HEK293 (cell line): ENCODE results near the gene SPTLC3.

Source experiments
- CTCF ChIA-PET: fragments of 350-600 bp; formaldehyde crosslinking; extraction: SDS; loops from one replicate; lab custom pipeline; 2021; ENCODE audit warnings: antibody characterized with exemption; lab: Yijun Ruan, JAX
- POLR2A ChIA-PET: fragments of 300-600 bp; formaldehyde crosslinking; extraction: SDS; loops from one replicate; lab custom pipeline; 2020; ENCODE audit warnings: antibody characterized with exemption, inconsistent platforms; lab: Yijun Ruan, JAX
- H3K27ac ChIP-seq: fragments of 200-500 bp; sonication (Bioruptor generic); 2 replicates; pipeline ENCODE4 v1.5.1; 2014; ENCODE audit warnings: low read depth, low read length, control low read depth, inconsistent platforms; ENCODE audit errors: extremely low read depth
- H3K36me3 ChIP-seq, 2 experiments: fragments of 200-500 bp in 1 of 2; sonication (Bioruptor generic) in 1 of 2; 1 replicate in 1 of 2; 2 replicates in 1 of 2; pipeline ENCODE4 v1.5.1; 2014 to 2017; ENCODE audit warnings: inconsistent platforms in 2 of 2, low read length in 2 of 2; ENCODE audit not compliant: control insufficient read depth in 2 of 2, insufficient read depth in 1 of 2
- H3K4me1 ChIP-seq: fragments of 200-500 bp; sonication (Bioruptor generic); 2 replicates; pipeline ENCODE4 v1.5.1; 2014; ENCODE audit warnings: mild to moderate bottlenecking, low read length, inconsistent platforms; ENCODE audit not compliant: control insufficient read depth, insufficient read depth
- H3K4me3 ChIP-seq: 2 replicates; pipeline ENCODE4 v1.5.1; 2011; ENCODE audit warnings: low read depth, mild to moderate bottlenecking, control low read depth, low read length, moderate library complexity
- H3K9me3 ChIP-seq: fragments of 200-500 bp; sonication (Bioruptor generic); 2 replicates; pipeline ENCODE4 v1.5.1; 2014; ENCODE audit warnings: low read depth, low read length, inconsistent platforms; ENCODE audit not compliant: control insufficient read depth, insufficient read depth
- BCL11A ChIP-seq: fragments of 450-650 bp; formaldehyde crosslinking; IDR thresholded peaks from 2 replicates; pipeline ENCODE4 v1.5.1; 2016; ENCODE audit warnings: low read depth, missing biosample characterization, missing genetic modification characterization
- GLI4 ChIP-seq: fragments of 450-650 bp; formaldehyde crosslinking; IDR thresholded peaks from 2 replicates; pipeline ENCODE4 v1.5.1; 2016; ENCODE audit warnings: missing biosample characterization, missing genetic modification characterization
- MZF1 ChIP-seq: fragments of 450-650 bp; formaldehyde crosslinking; IDR thresholded peaks from 2 replicates; pipeline ENCODE4 v1.5.1; 2017; ENCODE audit warnings: missing biosample characterization, missing genetic modification characterization, borderline replicate concordance
- ZBTB48 ChIP-seq: fragments of 450-650 bp; formaldehyde crosslinking; IDR thresholded peaks from 2 replicates; pipeline ENCODE4 v1.5.1; 2016; ENCODE audit warnings: missing biosample characterization, missing genetic modification characterization
- ZFP37 ChIP-seq: fragments of 450-650 bp; formaldehyde crosslinking; IDR thresholded peaks from 2 replicates; pipeline ENCODE4 v1.5.1; 2016; ENCODE audit warnings: missing biosample characterization, missing genetic modification characterization
- ZNF10 ChIP-seq: fragments of 450-650 bp; formaldehyde crosslinking; IDR thresholded peaks from 2 replicates; pipeline ENCODE4 v1.5.1; 2017; ENCODE audit warnings: missing biosample characterization, missing genetic modification characterization
- ZNF211 ChIP-seq: fragments of 450-650 bp; formaldehyde crosslinking; IDR thresholded peaks from 2 replicates; pipeline ENCODE4 v1.5.1; 2016; ENCODE audit warnings: low read depth, missing biosample characterization, missing genetic modification characterization
- ZNF24 ChIP-seq: fragments of 450-650 bp; formaldehyde crosslinking; IDR thresholded peaks from 2 replicates; pipeline ENCODE4 v1.5.1; 2016; ENCODE audit warnings: missing biosample characterization, missing genetic modification characterization
- ZNF266 ChIP-seq: fragments of 450-650 bp; formaldehyde crosslinking; IDR thresholded peaks from 2 replicates; pipeline ENCODE4 v1.5.1; 2016; ENCODE audit warnings: missing biosample characterization, missing genetic modification characterization, low read depth
- ZNF391 ChIP-seq: fragments of 450-650 bp; formaldehyde crosslinking; IDR thresholded peaks from 2 replicates; pipeline ENCODE4 v1.5.1; 2016; ENCODE audit warnings: low read depth, missing biosample characterization, missing genetic modification characterization, borderline replicate concordance
- ZNF529 ChIP-seq: fragments of 450-650 bp; formaldehyde crosslinking; IDR thresholded peaks from 2 replicates; pipeline ENCODE4 v1.5.1; 2017; ENCODE audit warnings: missing genetic modification characterization, missing biosample characterization; ENCODE audit not compliant: insufficient replicate concordance
- ZNF621 ChIP-seq: fragments of 450-650 bp; formaldehyde crosslinking; IDR thresholded peaks from 2 replicates; pipeline ENCODE4 v1.5.1; 2017; ENCODE audit warnings: missing biosample characterization, missing genetic modification characterization
- ZNF658 ChIP-seq: fragments of 450-650 bp; formaldehyde crosslinking; IDR thresholded peaks from 2 replicates; pipeline ENCODE4; 2016; ENCODE audit warnings: missing biosample characterization, missing genetic modification characterization
- ZNF777 ChIP-seq: fragments of 450-650 bp; formaldehyde crosslinking; IDR thresholded peaks from 2 replicates; pipeline ENCODE4 v1.5.1; 2017; ENCODE audit warnings: missing biosample characterization, missing genetic modification characterization, borderline replicate concordance
- TF ChIP-seq, protein P1 (sequence below): fragments of 450-650 bp; formaldehyde crosslinking; IDR thresholded peaks from 2 replicates; pipeline ENCODE4 v1.5.1; 2016; ENCODE audit warnings: missing biosample characterization, missing genetic modification characterization
- TF ChIP-seq, protein P2 (sequence below): fragments of 450-650 bp; formaldehyde crosslinking; IDR thresholded peaks from 2 replicates; pipeline ENCODE4 v1.5.1; 2016; ENCODE audit warnings: missing biosample characterization, missing genetic modification characterization
- TF ChIP-seq, protein P3 (sequence below): fragments of 450-650 bp; formaldehyde crosslinking; IDR thresholded peaks from 2 replicates; pipeline ENCODE4 v1.5.1; 2016; ENCODE audit warnings: missing biosample characterization, missing genetic modification characterization

SPTLC3 gene

DNA sequence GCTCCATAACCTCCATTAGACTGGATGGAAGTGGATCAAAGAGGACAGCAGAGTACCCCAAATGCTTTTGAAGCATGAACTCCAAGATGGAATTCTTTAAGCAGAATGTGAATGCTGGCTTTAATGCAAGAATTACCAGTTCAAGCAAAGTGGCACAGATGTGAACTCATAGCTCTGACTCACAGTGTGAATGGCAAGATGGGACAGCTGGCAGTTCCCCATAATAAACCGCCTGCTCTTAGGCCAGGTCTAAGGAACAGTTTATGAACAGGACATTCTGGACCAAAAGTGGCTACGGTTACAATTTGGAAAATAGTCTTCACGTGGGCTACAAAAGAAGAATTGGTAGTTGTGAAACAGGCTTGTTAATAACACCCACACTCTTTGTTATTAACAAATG lies 76.5 kb downstream of the SPTLC3 start (continued):
- TF ChIP-seq, protein P1, sequence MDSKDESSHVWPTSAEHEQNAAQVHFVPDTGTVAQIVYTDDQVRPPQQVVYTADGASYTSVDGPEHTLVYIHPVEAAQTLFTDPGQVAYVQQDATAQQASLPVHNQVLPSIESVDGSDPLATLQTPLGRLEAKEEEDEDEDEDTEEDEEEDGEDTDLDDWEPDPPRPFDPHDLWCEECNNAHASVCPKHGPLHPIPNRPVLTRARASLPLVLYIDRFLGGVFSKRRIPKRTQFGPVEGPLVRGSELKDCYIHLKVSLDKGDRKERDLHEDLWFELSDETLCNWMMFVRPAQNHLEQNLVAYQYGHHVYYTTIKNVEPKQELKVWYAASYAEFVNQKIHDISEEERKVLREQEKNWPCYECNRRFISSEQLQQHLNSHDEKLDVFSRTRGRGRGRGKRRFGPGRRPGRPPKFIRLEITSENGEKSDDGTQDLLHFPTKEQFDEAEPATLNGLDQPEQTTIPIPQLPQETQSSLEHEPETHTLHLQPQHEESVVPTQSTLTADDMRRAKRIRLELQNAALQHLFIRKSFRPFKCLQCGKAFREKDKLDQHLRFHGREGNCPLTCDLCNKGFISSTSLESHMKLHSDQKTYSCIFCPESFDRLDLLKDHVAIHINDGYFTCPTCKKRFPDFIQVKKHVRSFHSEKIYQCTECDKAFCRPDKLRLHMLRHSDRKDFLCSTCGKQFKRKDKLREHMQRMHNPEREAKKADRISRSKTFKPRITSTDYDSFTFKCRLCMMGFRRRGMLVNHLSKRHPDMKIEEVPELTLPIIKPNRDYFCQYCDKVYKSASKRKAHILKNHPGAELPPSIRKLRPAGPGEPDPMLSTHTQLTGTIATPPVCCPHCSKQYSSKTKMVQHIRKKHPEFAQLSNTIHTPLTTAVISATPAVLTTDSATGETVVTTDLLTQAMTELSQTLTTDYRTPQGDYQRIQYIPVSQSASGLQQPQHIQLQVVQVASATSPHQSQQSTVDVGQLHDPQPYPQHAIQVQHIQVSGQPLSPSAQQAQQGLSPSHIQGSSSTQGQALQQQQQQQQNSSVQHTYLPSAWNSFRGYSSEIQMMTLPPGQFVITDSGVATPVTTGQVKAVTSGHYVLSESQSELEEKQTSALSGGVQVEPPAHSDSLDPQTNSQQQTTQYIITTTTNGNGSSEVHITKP (tag by site-specific recombination): no peak
- TF ChIP-seq ZBTB48: no peak

DNA sequence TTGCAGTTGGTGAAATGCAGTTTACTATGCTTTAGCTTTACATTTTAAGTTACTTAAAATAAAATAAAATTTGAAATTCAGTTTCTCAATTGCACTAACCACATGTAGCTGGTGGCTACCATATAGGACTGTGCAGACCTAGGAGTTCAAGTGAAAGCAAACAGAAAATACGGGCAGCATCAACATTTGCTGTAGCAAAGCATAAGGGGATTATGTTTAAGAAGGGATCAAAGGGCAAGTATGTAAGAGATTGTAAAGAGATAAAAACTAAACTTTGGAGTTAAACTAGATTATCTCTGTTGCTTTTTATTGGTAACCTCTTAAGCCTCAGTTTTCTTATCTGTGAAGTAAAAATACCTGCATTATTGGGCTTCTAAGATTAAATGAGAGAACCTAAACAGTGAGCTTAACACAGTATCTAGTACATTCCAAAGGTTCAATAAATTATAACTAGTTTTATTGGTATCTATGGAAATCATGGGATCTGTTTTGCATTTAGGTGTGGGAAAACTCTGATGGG lies 81.2 kb downstream of the SPTLC3 start:
- no peaks in the 10 kb centered on the region for H3K36me3 ChIP-seq
- no peak for TF ChIP-seq BCL11A
- no peak for TF ChIP-seq ZFP37 (tag by site-specific recombination)
- no peak for TF ChIP-seq ZNF10 (tag by site-specific recombination)
- no peak for TF ChIP-seq ZNF529 (tag by site-specific recombination)
- TF ChIP-seq ZNF621 (tag by site-specific recombination): no peak
- no peaks in the 10 kb centered on the region for H3K4me1 ChIP-seq
- no peaks in the 10 kb centered on the region for H3K9me3 ChIP-seq
- H3K4me3 ChIP-seq: no peak overlapping the region
- H3K27ac ChIP-seq: no peak overlapping the region
- POLR2A ChIA-PET: no interaction called here
- CTCF ChIA-PET: no interaction called here

DNA sequence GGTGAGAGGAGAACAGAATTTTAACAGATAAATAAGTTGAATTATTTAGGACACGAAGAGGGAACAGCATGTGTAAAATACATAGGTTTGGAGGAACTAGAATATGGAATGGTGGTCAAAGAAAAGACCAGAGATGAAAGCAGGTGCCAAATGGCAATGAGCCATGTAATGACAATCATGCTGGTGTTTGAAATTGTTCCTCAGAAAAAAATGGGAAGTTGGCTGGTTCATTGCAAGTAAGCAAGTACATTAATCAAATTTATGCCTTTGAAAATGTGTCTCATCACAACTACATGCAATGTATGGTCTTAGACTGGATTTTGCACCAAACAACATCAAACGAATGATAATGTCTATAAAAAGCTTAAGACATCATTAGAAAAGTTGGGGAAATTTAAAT lies 83.3 kb downstream of the SPTLC3 start:
- H3K4me1 ChIP-seq: no peaks in the 10 kb centered on the region
- no peak overlapping the region for H3K27ac ChIP-seq
- ChIA-PET POLR2A (no interaction called here), CTCF (no interaction called here)
- TF ChIP-seq ZNF391 (tag by site-specific recombination) (no peak), MZF1 (tag by site-specific recombination) (no peak), ZNF24 (tag by site-specific recombination) (no peak), ZNF211 (no peak), ZNF658 (tag by site-specific recombination) (no peak), GLI4 (no peak), ZNF266 (tag by site-specific recombination) (no peak), ZNF777 (tag by site-specific recombination) (no peak)
- TF ChIP-seq, protein P2, sequence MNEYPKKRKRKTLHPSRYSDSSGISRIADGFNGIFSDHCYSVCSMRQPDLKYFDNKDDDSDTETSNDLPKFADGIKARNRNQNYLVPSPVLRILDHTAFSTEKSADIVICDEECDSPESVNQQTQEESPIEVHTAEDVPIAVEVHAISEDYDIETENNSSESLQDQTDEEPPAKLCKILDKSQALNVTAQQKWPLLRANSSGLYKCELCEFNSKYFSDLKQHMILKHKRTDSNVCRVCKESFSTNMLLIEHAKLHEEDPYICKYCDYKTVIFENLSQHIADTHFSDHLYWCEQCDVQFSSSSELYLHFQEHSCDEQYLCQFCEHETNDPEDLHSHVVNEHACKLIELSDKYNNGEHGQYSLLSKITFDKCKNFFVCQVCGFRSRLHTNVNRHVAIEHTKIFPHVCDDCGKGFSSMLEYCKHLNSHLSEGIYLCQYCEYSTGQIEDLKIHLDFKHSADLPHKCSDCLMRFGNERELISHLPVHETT (tag by site-specific recombination): no peak
- TF ChIP-seq, protein P3, sequence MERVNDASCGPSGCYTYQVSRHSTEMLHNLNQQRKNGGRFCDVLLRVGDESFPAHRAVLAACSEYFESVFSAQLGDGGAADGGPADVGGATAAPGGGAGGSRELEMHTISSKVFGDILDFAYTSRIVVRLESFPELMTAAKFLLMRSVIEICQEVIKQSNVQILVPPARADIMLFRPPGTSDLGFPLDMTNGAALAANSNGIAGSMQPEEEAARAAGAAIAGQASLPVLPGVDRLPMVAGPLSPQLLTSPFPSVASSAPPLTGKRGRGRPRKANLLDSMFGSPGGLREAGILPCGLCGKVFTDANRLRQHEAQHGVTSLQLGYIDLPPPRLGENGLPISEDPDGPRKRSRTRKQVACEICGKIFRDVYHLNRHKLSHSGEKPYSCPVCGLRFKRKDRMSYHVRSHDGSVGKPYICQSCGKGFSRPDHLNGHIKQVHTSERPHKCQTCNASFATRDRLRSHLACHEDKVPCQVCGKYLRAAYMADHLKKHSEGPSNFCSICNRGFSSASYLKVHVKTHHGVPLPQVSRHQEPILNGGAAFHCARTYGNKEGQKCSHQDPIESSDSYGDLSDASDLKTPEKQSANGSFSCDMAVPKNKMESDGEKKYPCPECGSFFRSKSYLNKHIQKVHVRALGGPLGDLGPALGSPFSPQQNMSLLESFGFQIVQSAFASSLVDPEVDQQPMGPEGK (tag by site-specific recombination): no peak
- no peak overlapping the region for H3K4me3 ChIP-seq
- no peaks in the 10 kb centered on the region for H3K9me3 ChIP-seq
- no peaks in the 10 kb centered on the region for H3K36me3 ChIP-seq
